GM12891 (cell line): Measurements from ENCODE around the gene ZCCHC24.

Source experiments
- POLR2A ChIP-seq: IDR thresholded peaks from 2 replicates; pipeline ENCODE4 v1.6.1; 2011; ENCODE audit warnings: low read depth, low read length, control low read depth
- POLR2AphosphoS5 ChIP-seq: IDR thresholded peaks from 2 replicates; pipeline ENCODE4 v1.6.1; 2011; ENCODE audit warnings: low read depth, low read length, control low read depth

GRCh38 chr10:79483948-79484347 is 38.5 kb upstream of the ZCCHC24 start:
- TF ChIP-seq POLR2A (no peak), POLR2AphosphoS5 (no peak)
